AG09319 (cell line): ENCODE measurements around the gene VAV1.
"Not testable (repeated sequence)": the region's sequence is repeated elsewhere in the genome, so short reads cannot be mapped to it uniquely, and the experiment has no call there.

ENCODE experiments used
- DNase-seq: peaks from one replicate; pipeline ENCODE4 v3.0.0-alpha.2; 2010; ENCODE audit warnings: low read depth; ENCODE audit errors: extremely low read depth
- TF ChIP-seq, protein P1 (sequence below): IDR thresholded peaks from 2 replicates; pipeline ENCODE4 v1.5.1; 2011; ENCODE audit warnings: low read depth, mild to moderate bottlenecking, inconsistent platforms, low read length, moderate library complexity

Gene VAV1

DNA sequence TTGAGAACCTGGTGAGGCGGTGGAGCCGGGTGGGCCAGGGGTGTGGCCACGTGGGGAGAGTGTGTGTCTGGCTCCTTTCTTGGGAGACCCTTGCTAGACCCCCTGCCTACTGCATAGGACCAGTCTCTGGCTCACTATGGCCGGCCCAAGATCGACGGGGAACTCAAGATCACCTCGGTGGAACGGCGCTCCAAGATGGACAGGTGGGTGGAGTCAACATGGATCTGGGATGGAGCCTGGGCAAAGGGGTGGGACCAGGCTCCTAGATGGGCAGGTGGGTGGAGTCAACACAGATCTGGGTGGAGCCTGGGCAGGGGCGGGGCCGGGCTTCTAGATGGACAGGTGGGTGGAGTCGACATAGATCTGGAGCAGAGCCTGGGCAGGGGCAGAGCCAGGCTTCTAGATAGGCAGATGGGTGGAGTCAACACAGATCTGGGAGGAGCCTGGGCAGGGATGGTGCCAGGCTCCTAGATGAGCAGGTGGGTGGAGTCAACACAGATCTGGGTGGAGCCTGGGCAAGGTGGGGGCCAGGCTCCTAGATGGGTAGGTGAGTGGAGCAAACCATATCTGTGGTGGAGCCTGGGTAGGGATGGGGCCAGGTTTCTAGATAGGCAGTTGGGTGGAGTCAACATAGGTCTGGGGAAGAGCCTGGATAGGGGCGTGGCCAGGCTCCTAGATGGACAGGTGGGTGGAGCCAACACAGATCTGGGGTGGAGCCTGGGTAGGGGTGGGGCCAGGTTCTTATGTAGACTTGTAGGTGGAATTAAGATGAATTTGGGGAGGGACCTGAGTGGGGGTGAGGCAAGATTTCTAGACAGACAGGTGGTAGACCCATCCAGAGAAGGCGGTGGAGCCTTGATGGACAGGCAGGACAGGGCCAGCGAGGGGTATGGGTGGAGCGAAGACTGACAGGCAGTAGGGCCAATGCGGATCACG is 56.5 kb downstream of the VAV1 start:
- DNase-seq: no peak
- TF ChIP-seq, protein P1, sequence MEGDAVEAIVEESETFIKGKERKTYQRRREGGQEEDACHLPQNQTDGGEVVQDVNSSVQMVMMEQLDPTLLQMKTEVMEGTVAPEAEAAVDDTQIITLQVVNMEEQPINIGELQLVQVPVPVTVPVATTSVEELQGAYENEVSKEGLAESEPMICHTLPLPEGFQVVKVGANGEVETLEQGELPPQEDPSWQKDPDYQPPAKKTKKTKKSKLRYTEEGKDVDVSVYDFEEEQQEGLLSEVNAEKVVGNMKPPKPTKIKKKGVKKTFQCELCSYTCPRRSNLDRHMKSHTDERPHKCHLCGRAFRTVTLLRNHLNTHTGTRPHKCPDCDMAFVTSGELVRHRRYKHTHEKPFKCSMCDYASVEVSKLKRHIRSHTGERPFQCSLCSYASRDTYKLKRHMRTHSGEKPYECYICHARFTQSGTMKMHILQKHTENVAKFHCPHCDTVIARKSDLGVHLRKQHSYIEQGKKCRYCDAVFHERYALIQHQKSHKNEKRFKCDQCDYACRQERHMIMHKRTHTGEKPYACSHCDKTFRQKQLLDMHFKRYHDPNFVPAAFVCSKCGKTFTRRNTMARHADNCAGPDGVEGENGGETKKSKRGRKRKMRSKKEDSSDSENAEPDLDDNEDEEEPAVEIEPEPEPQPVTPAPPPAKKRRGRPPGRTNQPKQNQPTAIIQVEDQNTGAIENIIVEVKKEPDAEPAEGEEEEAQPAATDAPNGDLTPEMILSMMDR: no peak

DNA sequence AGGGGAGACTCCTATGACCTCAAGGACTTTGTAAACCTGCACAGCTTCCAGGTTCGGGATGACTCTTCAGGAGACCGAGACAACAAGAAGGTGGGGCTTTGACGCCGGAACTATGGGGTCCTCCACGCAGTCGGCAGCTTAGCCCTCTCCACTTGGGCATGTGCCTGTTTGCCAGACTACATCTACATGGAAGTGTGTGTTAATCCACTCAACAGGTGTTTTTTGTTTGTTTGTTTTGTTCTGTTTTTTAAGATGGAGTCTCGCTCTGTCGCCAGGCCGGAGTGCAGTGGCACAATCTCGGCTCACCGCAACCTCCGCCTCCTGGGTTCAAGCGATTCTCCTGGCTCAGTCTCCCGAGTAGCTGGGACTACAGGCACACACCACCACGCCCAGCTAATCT is 57.3 kb downstream of the VAV1 start:
- DNase-seq: not testable (repeated sequence)

DNA sequence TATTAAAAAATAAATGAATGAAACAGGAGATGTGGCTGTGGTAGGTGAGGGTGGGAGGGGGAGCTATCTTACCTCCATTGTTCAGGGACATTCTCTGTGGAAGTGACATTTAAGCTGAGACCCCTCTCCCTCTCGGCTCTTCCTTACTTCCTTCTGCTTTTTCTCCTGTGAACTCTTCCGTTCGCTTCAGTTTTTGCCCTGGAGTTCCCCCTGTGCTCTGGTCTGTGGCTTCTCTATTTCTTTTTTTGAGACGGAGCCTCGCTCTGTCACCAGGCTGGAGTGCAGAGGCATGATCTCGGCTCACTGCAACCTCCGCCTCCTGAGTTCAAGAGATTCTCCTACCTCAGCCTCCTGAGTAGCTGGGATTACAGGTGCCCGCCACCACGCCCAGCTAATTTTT is 58.6 kb downstream of the VAV1 start:
- not testable (repeated sequence) for DNase-seq

DNA sequence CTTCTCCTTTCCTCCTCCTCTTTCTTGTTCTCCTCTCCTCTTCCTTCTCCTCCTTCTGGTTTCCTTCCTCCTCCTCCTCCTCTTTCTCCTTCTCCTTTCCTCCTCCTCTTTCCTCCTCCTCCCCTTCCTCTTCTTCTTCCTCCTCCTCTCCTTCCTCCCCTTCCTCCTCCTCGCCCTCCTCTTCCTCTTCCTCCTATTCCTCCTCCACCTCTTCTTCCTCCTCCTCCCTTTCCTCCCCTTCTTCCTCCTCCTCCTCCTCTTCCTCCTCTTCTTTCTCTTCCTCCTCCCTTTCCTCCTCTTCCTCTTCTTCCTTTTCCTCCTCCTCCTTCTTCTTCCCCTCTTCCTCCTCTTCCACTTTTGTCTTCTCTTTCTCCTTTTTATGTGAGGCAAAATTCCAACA is 59.9 kb downstream of the VAV1 start:
- TF ChIP-seq, protein P1: no peak
- DNase-seq: no peak

DNA sequence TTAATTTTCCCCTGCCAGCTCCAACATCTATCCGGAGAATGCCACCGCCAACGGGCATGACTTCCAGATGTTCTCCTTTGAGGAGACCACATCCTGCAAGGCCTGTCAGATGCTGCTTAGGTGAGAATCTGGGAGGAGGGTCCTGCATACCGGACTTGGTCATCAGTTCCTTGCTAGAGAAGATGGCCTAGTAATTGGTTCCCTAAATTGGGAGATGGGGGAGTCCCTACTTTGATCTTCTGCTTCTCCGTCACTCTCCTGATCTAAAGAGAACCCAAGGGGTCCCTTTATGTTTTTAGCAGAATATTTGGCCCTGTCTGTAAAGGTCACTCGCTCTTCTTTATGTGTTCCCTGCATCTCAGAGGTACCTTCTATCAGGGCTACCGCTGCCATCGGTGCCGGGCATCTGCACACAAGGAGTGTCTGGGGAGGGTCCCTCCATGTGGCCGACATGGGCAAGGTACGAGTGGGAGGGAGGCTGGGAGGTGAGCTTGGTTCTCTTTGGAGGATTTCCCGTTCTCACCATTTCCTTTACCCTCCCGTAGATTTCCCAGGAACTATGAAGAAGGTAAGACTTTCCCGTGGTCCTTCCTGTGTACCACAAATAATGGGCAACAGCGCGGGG is 60.8 kb downstream of the VAV1 start:
- TF ChIP-seq, protein P1: no peak
- DNase-seq: no peak

DNA sequence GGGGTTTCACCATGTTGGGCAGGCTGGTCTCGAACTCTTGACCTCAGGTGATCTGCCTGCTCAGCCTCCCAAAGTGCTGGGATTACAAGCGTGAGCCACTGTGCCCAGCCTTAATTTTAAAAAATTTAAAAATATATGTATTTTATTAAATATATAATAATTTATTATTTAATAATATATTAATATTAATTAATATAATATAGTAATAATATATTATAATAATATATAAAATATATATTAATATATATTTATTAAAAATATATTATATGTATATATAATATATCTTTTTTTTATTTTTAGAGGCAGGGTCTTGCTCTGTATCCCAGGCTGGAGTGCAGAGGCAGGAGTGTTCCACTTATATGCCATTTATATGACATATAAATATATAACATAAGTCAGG is 61.9 kb downstream of the VAV1 start:
- TF ChIP-seq, protein P1: no peak
- no peak for DNase-seq

DNA sequence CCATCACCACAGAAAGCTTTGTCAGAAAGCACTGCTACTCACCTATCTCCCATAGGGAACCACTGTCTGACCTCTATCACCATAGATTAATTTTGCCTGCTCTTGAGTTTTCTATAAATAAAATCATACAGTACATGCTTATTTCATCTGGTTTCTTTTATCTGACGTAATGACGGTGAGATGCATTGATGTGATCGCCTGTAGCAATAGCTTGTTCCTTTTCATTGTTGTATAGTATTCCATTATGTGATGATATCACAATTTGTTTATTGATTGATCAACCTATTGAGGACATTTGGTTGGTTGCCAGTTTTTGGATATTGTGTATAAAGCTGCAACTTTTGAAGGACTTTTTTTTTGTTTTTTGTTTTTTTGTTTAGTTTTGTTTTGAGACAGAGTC is 63.0 kb downstream of the VAV1 start:
- DNase-seq: no peak
- TF ChIP-seq, protein P1: no peak

DNA sequence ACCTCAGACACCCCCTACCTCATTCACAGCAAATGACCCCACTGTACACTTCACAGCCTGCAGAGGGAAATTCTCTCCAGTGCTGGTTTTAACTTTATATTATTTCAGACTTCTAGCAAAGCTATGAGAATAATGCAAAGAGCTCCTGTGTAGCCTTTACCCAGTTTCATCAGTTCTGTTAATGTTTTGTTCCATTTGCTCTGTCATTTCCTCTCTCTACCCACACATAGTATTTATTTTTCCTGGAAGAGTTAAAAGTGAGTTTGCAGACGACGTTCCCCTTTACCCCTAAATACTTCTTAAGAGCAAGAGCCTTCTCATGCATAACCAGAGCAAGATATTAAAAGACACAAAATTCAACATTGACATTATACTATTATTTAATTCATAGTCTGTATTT is 65.0 kb downstream of the VAV1 start:
- no peak for DNase-seq
- TF ChIP-seq, protein P1: no peak
